Activated CD4-positive, alpha-beta memory T cell treated with anti-CD3 and anti-CD28 coated beads, Interleukin-2, amount 10 ng/mL, durations not matched to agents 7 days and 5 days (primary cell): ENCODE data around the gene INTS1. TPM values are rescaled to one million over a fixed set of nuclear protein-coding genes. Genes with fewer than 3 reads are reported as not detected.
A peak's percentile ranks its signal among the peaks of the same experiment; 100 is the strongest.

Source experiments
- CTCF ChIA-PET: fragments of 350-600 bp; sonication (Branson Sonifier 250); formaldehyde crosslinking; loops from one replicate; lab custom pipeline; 2021; ENCODE audit warnings: antibody characterized with exemption, inconsistent platforms; lab: Charles Lee
- POLR2A ChIA-PET: fragments of 350-600 bp; sonication (Branson Sonifier 250); formaldehyde crosslinking; loops from one replicate; lab custom pipeline; 2021; ENCODE audit warnings: antibody characterized with exemption; lab: Charles Lee
- DNase-seq: peaks from one replicate; pipeline ENCODE4 v3.0.0-alpha.2; 2020
- H3K27ac Mint-ChIP-seq: one replicate; pipeline ENCODE4 v1.8.0; 2021; ENCODE audit warnings: mild to moderate bottlenecking, mixed read lengths
- H3K27me3 Mint-ChIP-seq: one replicate; pipeline ENCODE4 v1.8.0; 2021; ENCODE audit warnings: mixed read lengths
- H3K36me3 Mint-ChIP-seq: one replicate; pipeline ENCODE4 v1.8.0; 2021; ENCODE audit warnings: low read depth, mixed read lengths
- H3K4me1 Mint-ChIP-seq: one replicate; pipeline ENCODE4 v1.8.0; 2021; ENCODE audit warnings: mixed read lengths
- H3K4me3 Mint-ChIP-seq: one replicate; pipeline ENCODE4 v1.8.0; 2021; ENCODE audit warnings: mild to moderate bottlenecking, mixed read lengths
- H3K9me3 Mint-ChIP-seq: one replicate; pipeline ENCODE4 v1.8.0; 2021; ENCODE audit warnings: mixed read lengths
- total RNA-seq, 2 experiments: library from RNA; stranded (reverse); gene quantifications; one replicate each; pipeline ENCODE4 v1.2.3, GENCODE V29; 2021

Gene INTS1
- total RNA-seq, 2 experiments from 2014 or later = 79.2 to 87.5 TPM

DNA sequence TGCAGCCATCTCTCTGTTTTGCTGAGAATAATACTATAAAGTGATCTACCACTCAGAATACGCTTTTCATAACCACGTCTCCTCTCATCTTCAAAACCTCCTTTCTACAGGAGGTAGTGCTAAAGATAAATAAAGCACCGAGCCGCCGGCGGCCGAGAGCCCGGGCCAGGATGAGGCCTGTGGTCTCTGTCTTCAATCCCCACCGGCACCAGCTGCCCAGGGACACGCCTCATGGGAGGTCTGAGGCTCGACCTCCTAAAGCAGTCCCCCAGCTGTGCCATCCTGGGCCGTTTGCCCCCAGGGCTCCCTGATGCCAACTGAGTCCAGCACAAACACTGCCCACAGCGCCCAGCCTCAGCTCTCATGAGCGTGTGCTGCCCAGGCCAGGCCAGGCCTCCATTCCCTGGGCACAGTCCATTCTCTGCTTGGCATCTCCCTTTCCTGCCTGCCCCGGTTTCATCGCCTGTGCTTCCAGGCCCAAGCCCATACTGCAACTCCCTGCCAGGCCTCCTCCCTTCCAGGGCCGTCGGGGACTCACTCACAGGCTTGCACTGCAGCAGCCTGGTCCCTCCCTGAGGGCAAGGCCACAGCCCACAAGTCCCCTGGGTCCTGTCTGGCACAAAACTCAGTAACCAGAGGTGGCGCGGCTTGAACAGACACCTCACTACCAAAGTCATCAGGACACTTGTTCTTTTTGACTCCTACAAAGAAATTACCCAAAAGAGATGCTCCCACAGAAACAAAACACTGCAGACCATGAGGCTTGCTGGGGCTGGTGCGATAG is 2.5 kb downstream of the INTS1 start:
- Mint-ChIP-seq H3K4me3 (peak overlapping the region; percentile 84), H3K36me3 (peaks cover 36% of the 10 kb centered on the region), H3K4me1 (peaks cover 34% of the 10 kb centered on the region), H3K9me3 (no peaks in the 10 kb centered on the region), H3K27me3 (no peaks in the 10 kb centered on the region), H3K27ac (peak overlapping the region; percentile 32)
- POLR2A ChIA-PET = no interaction called here
- DNase-seq = no peak
- CTCF ChIA-PET = no interaction called here

DNA sequence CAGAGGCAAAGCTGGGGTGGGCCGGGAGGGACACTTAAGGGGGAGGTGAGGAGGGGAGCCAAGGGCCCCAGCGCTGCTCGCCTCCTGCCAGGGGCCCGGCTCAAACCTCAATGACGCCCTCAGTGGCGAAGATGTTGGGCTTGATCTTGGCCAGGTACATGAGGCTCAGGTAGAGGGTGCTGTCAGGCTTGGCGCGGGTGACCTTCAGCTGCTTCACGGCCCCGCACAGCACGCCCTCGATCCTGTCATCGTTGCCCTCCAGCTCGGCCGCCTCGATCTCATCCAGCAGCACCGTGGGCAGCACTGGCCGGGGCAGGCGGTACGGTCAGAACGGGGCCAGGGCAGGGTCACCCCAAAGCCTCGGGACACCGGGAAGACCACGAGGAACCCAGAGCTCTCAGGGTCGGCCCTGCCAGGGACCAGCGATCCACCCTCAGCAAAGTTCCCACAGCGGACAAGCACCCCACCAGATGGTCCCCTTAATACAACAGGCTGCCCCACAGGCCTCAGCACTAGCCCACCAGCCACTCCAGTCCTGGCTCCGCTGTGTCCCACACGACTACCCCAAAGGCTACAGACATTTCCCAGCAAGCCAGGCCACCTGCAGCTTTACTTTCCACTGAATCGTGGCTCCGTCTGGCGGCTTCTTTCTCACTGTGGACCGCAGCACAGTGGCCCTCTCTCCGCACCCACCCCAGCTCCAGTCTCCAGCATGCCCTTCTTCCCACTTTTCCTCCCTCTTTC is 4.0 kb downstream of the INTS1 start:
- DNase-seq = no peak
- ChIA-PET POLR2A (no interaction called here), CTCF (no interaction called here)
- Mint-ChIP-seq H3K4me3 (no peak overlapping the region), H3K9me3 (no peaks in the 10 kb centered on the region), H3K36me3 (peaks cover 37% of the 10 kb centered on the region), H3K27me3 (no peaks in the 10 kb centered on the region), H3K4me1 (peaks cover 26% of the 10 kb centered on the region), H3K27ac (no peak overlapping the region)

DNA sequence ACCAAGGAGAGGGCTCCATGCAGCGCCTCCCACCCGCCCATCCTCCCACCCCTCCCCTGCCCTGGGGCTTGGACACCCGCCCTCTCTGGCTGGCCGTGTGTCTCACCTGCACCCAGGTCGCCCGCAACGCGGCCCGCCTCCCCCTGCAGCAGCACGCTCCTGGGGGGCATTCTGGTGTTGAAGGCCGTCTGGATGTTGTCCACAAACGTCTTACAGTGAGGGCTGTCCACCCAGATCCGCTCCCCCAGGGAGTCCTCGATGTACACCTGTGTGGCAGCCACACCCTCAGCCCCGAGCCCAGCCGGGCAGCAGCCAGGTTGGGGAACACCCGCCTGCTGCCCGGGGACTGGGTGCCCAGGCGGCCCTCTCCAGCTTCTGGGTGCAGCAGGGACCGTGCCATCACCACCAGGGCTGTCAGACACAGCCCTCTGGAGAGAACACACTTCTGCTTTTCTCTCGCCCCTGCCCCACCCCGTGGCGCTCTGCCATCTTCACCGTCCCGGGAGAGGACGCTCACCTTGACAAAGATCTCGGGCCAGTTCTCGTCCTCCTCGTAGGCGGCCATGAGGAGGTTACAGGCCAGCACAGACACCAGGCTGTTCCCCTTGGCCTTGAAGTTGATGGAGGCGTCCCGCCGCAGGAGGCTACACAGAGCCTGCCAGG is 4.7 kb downstream of the INTS1 start:
- POLR2A ChIA-PET = no interaction called here
- Mint-ChIP-seq H3K9me3 (no peaks in the 10 kb centered on the region), H3K27ac (no peak overlapping the region), H3K4me1 (peaks cover 24% of the 10 kb centered on the region), H3K36me3 (peaks cover 37% of the 10 kb centered on the region), H3K4me3 (no peak overlapping the region), H3K27me3 (no peaks in the 10 kb centered on the region)
- CTCF ChIA-PET = no interaction called here
- no peak for DNase-seq

DNA sequence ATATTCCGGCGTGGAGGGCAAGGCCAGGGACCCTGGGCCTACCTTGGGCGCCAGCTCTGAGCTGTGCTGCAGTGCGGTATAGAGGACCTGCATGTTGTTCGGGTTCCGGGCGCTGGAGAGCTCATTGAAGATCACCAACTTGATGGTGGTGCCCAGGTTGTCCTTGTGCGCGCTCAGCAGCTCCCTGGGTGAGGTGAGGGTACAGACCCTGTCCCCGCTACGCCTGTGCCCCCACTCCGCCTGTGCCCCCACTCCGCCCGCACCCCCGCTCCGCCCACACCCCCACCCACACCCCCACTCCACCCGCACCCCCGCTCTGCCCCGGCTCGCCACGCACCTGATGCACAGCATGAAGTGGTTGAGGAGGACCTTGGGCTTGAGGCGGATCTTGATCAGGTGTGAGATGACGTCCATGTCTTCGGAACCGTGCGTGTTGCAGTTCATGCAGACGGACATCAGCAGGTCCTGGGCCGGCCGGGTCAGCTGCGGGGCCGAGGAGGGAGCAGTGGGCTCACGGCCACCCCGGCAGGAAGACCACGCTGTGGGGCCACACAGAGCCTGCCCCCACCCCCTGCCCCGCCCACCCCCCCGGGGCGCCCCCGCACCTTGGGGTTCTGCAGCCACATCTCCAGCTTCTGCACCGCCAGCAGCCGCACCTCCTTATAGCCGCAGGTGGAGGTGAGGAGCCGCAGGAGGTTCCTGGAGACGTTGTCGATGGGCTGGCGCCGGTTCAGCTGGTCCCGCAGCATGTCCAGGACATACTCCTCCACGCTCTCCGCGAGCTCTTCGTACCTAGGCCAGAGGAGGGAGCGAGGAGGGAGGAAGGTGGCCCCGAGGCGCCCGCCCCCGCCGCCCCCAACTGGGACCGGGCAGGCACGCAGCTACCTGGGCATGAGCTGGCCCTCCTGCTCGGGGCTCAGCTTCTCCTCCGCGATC is 5.6 kb downstream of the INTS1 start:
- H3K4me1 Mint-ChIP-seq = peaks cover 20% of the 10 kb centered on the region
- CTCF ChIA-PET = interaction anchor here (1.1 kb wide), 1 partner anchor 25 kb away, joined by 5 read pairs; no protein-coding TSS in a partner anchor
- no peak overlapping the region for H3K27ac Mint-ChIP-seq
- H3K36me3 Mint-ChIP-seq = peaks cover 37% of the 10 kb centered on the region
- no peaks in the 10 kb centered on the region for H3K27me3 Mint-ChIP-seq
- DNase-seq = no peak
- H3K4me3 Mint-ChIP-seq = no peak overlapping the region
- no peaks in the 10 kb centered on the region for H3K9me3 Mint-ChIP-seq
- POLR2A ChIA-PET = no interaction called here

DNA sequence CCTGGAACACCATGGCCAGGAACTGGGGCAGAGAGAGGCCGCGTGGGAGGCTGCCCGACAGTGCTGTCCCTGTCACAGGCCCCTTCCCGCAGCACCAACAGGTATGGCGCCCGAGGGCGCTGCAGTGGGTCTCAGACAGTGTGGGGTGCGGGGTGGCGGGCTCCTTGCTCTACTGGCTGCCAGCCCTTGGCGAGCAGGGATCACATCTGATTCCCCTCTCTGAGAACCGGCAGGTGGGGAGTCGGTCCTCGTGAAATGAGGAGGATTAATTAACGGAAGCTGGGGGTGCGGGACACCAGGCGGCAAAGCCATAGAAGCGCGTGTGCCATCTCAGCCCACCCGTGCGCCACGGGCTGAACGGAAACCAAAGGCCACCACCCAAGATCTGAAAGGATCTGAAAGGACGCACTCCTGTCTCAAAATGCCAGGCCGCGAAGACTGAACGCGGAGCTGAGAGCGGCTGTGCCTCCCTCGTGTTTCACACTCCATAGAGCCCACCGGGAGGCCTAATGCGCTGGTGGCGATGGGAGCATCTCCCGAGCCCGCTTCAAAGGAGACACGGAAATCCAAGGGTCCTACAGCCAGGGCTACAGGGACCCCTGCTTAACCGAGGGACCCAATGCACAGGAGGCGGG is 6.8 kb downstream of the INTS1 start:
- Mint-ChIP-seq H3K27me3 (no peaks in the 10 kb centered on the region), H3K4me3 (no peak overlapping the region), H3K27ac (no peak overlapping the region), H3K36me3 (peaks cover 38% of the 10 kb centered on the region), H3K4me1 (peaks cover 10% of the 10 kb centered on the region), H3K9me3 (no peaks in the 10 kb centered on the region)
- CTCF ChIA-PET = interaction anchor here (1.1 kb wide), 1 partner anchor 23 kb away, joined by 5 read pairs; no protein-coding TSS in a partner anchor
- no peak for DNase-seq
- POLR2A ChIA-PET = no interaction called here

DNA sequence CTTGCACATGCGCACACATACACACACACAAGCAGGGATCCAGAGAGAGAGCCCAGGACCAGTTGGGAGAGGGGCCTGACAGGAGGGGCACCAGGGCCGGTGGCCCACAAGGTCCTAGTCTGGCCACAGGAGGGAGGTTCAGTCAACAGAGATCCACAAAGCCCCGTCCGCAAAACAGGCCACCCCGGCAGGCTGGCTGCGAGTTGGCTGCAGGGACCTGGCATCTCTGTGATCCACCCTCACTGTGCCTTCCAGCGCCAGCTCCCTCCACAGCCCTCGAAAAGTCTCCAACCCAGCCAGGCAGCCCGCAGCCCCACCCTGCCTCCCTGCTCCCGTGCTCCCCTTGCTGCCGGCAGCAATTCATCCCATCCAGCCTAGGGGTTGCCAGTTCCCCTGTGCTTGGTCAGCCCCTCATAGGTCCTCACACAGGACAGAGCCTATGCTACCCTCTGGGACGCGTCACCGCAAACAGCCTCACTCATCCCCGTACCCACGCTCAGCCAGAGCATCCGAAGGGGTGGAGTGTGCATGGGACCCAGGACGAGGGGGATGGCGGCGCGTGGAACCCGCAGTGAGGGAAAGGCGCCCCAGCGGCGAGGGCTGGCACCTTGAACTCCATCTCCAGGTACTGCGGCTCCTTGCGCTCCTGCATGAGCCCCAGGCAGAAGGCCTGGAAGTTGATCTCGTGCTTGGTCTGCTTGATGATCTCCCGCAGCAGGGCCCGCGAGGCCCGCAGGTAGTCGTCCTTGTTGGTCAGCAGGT is 7.5 kb downstream of the INTS1 start:
- Mint-ChIP-seq H3K27ac (no peak overlapping the region), H3K27me3 (no peaks in the 10 kb centered on the region), H3K9me3 (no peaks in the 10 kb centered on the region), H3K4me3 (no peak overlapping the region), H3K4me1 (peaks cover 3% of the 10 kb centered on the region), H3K36me3 (peaks cover 39% of the 10 kb centered on the region)
- DNase-seq = no peak
- CTCF ChIA-PET = no interaction called here
- POLR2A ChIA-PET = no interaction called here

DNA sequence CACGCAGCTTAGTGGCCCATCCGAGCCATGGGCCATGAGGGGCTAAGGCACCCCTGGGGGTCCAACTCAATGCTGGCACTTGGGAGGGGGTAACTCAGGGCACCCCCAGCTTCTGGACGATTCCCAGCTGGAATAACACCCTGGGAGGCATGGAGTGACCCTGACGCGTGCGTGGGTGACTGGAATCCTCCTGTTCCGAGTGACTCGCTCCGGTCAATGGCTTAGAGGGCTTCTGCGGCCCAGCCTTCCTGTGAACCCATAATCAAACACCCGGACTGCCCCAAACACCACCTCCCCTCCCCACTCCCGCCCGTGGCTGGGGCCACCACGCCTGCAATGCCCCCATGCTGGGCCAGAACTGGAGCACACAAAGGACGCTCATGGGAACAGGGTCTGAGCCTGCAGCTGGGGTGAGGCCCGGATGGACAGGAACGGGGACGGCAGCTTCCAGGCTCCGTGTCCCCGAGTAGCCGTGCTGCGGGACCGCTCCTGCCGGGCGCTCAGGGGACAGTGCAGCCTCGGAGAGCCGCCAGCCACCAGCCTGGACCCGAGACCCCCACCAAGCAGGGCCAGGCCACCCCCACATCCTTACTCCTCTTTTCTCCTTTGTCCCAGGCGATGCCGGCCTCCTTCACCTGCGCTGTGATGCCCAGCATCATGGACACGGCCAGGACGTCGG is 8.5 kb downstream of the INTS1 start:
- Mint-ChIP-seq H3K27me3 (no peaks in the 10 kb centered on the region), H3K36me3 (peaks cover 36% of the 10 kb centered on the region), H3K4me1 (no peaks in the 10 kb centered on the region), H3K4me3 (no peak overlapping the region), H3K27ac (no peak overlapping the region), H3K9me3 (no peaks in the 10 kb centered on the region)
- no peak for DNase-seq
- CTCF ChIA-PET = no interaction called here
- POLR2A ChIA-PET = no interaction called here

DNA sequence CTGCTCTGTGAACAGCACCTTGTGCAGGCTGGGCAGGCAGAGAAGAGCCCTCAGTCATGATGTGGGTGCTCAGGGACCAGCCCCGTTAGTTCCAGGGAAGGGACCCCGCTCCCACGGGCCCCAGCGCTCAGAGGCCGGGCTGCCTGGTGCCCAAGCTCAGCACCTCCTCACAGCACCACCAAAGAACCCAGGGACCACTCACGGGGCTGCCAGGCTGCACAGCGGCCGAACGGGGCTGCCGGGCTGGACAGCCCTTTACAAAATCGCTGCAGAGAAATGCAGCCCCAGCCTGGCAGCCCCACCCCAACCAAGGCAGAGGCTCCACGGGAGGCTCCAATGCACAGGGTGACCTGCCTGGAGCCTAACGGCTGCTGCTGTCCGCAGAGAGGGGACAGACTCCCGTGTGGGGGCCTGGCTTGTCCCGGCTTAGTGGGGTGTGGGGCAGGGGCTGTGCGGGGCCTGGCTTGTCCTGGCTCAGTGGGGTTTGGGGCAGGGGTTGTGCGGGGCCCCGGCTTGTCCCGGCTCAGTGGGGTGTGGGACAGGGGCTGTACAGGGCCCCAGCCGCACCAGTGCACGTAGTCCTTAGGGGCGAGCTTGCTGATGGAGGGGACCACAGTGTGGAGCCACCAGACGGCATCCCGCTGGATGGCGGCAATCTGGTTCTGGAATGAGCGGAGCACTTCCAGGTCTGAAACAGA is 9.2 kb downstream of the INTS1 start:
- ChIA-PET CTCF (no interaction called here), POLR2A (no interaction called here)
- Mint-ChIP-seq H3K36me3 (peaks cover 34% of the 10 kb centered on the region), H3K4me1 (no peaks in the 10 kb centered on the region), H3K4me3 (no peak overlapping the region), H3K27ac (no peak overlapping the region), H3K9me3 (no peaks in the 10 kb centered on the region), H3K27me3 (no peaks in the 10 kb centered on the region)
- no peak for DNase-seq

DNA sequence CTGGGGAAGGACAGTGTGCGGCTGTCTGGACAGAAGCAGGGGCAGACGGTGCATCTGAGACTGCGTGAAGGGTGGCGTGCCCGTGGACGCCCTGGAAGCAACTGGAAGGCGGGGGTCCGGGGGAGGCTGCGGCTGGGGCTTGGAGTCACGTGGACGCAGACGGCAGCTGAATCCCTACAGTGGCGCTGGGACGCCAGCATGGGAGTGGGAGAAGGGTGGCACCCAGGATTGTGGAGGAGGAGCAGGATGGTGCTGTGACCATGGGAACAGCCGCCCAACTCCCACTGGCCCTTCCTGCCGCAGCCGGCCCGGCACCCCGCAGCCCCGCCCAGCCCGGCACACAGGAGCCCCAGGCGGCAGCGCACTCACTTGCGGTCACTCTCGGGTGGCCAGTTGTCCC is 9.7 kb downstream of the INTS1 start:
- Mint-ChIP-seq H3K36me3 (peaks cover 34% of the 10 kb centered on the region), H3K4me3 (no peak overlapping the region), H3K27me3 (no peaks in the 10 kb centered on the region), H3K27ac (no peak overlapping the region), H3K4me1 (no peaks in the 10 kb centered on the region), H3K9me3 (no peaks in the 10 kb centered on the region)
- DNase-seq = no peak
- POLR2A ChIA-PET = no interaction called here
- CTCF ChIA-PET = no interaction called here

DNA sequence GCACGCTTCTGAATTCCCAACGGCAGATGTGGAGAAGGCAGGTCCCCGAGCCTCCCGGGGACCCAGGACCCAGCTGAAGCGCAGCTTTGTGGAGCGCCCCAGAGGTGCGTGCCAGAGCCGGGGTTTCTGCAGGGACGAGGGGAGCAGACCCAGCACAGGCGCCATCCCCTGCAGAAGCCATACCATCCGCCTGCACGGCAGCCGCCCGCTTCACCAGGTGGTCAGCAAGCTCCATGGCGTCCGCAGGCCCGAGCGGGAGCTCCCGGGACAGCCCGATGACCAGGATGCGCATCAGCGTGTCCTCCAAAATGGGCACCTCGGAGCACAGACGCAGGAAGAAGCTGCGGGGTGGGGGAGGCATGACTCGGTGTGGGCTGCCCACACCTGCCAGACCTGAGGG is 10.6 kb downstream of the INTS1 start:
- Mint-ChIP-seq H3K36me3 (peaks cover 38% of the 10 kb centered on the region), H3K9me3 (no peaks in the 10 kb centered on the region), H3K27me3 (no peaks in the 10 kb centered on the region), H3K27ac (no peak overlapping the region), H3K4me1 (no peaks in the 10 kb centered on the region), H3K4me3 (no peak overlapping the region)
- no peak for DNase-seq
- ChIA-PET POLR2A (no interaction called here), CTCF (no interaction called here)

DNA sequence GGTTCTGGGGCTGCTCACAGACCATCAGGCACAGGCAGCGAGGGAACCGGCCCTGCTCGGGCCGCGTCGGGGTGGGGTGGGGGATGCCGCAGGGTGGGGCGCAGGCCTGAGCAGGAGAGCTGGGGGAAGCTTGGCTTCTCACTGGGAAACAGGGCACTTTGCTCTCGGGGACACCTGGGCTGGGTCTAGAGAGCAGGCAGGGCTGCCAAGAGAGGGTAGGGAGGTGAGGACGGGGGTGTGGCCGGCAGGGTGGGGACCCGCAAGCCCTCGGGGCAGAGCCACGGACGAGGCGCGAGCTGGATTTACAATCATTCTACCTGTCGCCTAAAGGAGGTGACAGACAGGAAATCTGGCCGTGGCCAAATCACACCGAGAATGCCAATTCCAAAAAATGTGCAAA is 11.1 kb downstream of the INTS1 start:
- CTCF ChIA-PET = no interaction called here

More for the DNA sequence above, 11.1 kb downstream of the INTS1 start:
- H3K27me3 Mint-ChIP-seq = no peaks in the 10 kb centered on the region
- no peak for DNase-seq
- POLR2A ChIA-PET = no interaction called here
- H3K9me3 Mint-ChIP-seq = no peaks in the 10 kb centered on the region
- H3K4me3 Mint-ChIP-seq = no peak overlapping the region
- H3K36me3 Mint-ChIP-seq = peaks cover 43% of the 10 kb centered on the region
- no peaks in the 10 kb centered on the region for H3K4me1 Mint-ChIP-seq
- no peak overlapping the region for H3K27ac Mint-ChIP-seq
